Loucy (cell line): ENCODE data around the gene DCDC1.

Experiments
- H2AFZ ChIP-seq: fragments of 200-600 bp; sonication (generic); 2 replicates; pipeline ENCODE4 v1.6.0; 2016; ENCODE audit warnings: antibody characterized with exemption, mild to moderate bottlenecking, low read length, moderate library complexity
- H3F3A ChIP-seq: fragments of 200-600 bp; 2 replicates; pipeline ENCODE4 v1.6.0; 2016; ENCODE audit warnings: antibody characterized with exemption, low read depth, mild to moderate bottlenecking
- H3K27me3 ChIP-seq: fragments of 200-600 bp; sonication (generic); 2 replicates; pipeline ENCODE4 v1.6.1; 2014; ENCODE audit warnings: low read length, mild to moderate bottlenecking; ENCODE audit not compliant: insufficient read depth, poor library complexity, severe bottlenecking
- H3K36me3 ChIP-seq: fragments of 200-600 bp; sonication (generic); 2 replicates; pipeline ENCODE4 v1.6.1; 2016; ENCODE audit warnings: low read length; ENCODE audit not compliant: insufficient read depth
- H3K4me1 ChIP-seq: fragments of 200-600 bp; sonication (generic); 2 replicates; pipeline ENCODE4 v1.5.1; 2014; ENCODE audit warnings: low read length, mild to moderate bottlenecking; ENCODE audit not compliant: insufficient read depth, poor library complexity, severe bottlenecking
- H3K4me2 ChIP-seq: fragments of 200-600 bp; sonication (generic); 2 replicates; pipeline ENCODE4 v1.6.0; 2014; ENCODE audit warnings: antibody characterized with exemption, low read length, low read depth, mild to moderate bottlenecking; ENCODE audit not compliant: poor library complexity, severe bottlenecking
- H3K4me3 ChIP-seq: fragments of 200-600 bp; sonication (generic); 2 replicates; pipeline ENCODE4 v1.5.1; 2014; ENCODE audit warnings: low read length, mild to moderate bottlenecking, mixed read lengths; ENCODE audit not compliant: poor library complexity, severe bottlenecking
- H3K79me2 ChIP-seq: fragments of 200-600 bp; sonication (generic); 2 replicates; pipeline ENCODE4 v1.6.1; 2014; ENCODE audit warnings: low read length; ENCODE audit not compliant: insufficient read depth
- H3K9ac ChIP-seq: fragments of 200-600 bp; sonication (generic); 2 replicates; pipeline ENCODE4 v1.6.0; 2014; ENCODE audit warnings: mild to moderate bottlenecking, low read depth, low read length, moderate library complexity; ENCODE audit not compliant: poor library complexity, severe bottlenecking
- H3K9me2 ChIP-seq: fragments of 200-600 bp; sonication (generic); replicated peaks from 2 replicates; pipeline ENCODE4 v1.6.1; 2016; ENCODE audit warnings: low read depth, low read length, mixed read lengths
- H3K9me3 ChIP-seq: fragments of 200-600 bp; sonication (generic); 2 replicates; pipeline ENCODE4 v1.6.1; 2014; ENCODE audit warnings: mild to moderate bottlenecking, antibody characterized with exemption, low read length, low read depth; ENCODE audit not compliant: insufficient read depth
- H4K20me1 ChIP-seq: fragments of 200-600 bp; sonication (generic); 2 replicates; pipeline ENCODE4 v1.6.0; 2014; ENCODE audit warnings: antibody characterized with exemption, low read length, mild to moderate bottlenecking; ENCODE audit not compliant: insufficient read depth, poor library complexity, severe bottlenecking
- EZH2phosphoT487 ChIP-seq: fragments of 200-600 bp; IDR thresholded peaks from 2 replicates; pipeline ENCODE4 v1.6.1; 2018; ENCODE audit warnings: antibody characterized with exemption, mild to moderate bottlenecking, moderate library complexity, borderline replicate concordance
- TF ChIP-seq, protein P1 (sequence below): fragments of 200-600 bp; sonication (generic); conservative IDR thresholded peaks from 2 replicates; pipeline ENCODE4 v1.5.1; 2014; ENCODE audit warnings: mild to moderate bottlenecking, antibody characterized with exemption, low read length

The DCDC1 gene

DNA sequence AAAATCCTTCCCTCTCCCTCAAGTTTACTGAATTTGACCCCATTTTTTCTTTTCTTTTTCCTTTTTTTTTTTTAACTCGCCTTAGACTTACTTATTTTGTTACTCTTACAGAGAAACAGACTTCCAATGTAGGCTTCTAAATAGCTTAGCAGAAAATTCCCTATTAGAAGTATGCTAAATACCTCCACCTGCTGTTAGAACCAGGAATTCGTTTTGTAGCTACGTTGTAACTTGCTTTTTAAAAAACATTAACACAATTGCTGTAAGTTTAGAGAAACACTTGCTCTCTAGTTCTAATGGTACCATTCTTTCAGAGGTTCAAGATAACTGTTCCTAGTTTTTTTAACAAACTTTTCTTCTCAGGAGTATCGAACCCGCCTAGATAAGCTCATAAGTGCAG is 324.2 kb downstream of the DCDC1 start:
- Histone ChIP-seq H3K9ac (no peak overlapping the region), H3K79me2 (no peaks in the 10 kb centered on the region), H3K9me2 (no peaks in the 10 kb centered on the region), H3K4me1 (no peaks in the 10 kb centered on the region), H3K4me3 (no peak overlapping the region), H3F3A (no peaks in the 10 kb centered on the region), H3K27me3 (no peaks in the 10 kb centered on the region), H3K36me3 (no peaks in the 10 kb centered on the region), H2AFZ (no peak overlapping the region), H4K20me1 (no peaks in the 10 kb centered on the region), H3K9me3 (no peaks in the 10 kb centered on the region), H3K4me2 (no peak overlapping the region)
- no peak for TF ChIP-seq EZH2phosphoT487
- TF ChIP-seq, protein P1, sequence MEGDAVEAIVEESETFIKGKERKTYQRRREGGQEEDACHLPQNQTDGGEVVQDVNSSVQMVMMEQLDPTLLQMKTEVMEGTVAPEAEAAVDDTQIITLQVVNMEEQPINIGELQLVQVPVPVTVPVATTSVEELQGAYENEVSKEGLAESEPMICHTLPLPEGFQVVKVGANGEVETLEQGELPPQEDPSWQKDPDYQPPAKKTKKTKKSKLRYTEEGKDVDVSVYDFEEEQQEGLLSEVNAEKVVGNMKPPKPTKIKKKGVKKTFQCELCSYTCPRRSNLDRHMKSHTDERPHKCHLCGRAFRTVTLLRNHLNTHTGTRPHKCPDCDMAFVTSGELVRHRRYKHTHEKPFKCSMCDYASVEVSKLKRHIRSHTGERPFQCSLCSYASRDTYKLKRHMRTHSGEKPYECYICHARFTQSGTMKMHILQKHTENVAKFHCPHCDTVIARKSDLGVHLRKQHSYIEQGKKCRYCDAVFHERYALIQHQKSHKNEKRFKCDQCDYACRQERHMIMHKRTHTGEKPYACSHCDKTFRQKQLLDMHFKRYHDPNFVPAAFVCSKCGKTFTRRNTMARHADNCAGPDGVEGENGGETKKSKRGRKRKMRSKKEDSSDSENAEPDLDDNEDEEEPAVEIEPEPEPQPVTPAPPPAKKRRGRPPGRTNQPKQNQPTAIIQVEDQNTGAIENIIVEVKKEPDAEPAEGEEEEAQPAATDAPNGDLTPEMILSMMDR, result peak; percentile 68

DNA sequence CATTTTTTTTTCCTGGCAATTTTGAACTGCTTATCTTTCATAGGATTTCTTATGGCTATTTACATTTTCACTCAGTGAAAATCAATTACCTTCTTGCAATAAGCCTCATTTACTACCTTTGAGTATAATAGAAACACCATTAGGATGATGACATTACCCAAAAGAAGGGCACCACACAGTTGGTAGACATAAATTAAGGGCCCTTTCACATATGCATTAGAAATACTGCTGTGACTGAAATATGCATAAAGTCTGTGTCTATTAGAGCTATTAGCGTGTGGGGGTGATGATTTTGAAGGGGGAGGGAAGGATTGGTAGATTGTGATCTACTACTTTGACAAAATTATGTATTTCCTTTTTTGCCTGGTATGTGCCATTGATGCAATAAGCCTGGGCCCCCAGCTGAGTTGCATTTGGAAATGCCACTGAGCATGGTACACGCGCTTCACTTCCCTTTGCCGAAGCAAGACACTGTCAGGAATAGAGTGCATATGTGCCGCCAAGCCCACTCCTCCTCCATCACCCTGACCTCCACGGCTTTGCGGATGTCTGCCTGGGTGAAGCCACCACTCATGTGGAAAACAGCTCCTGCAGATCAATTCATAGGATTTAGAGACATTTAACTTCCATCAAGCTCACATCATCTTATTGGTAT is 339.3 kb downstream of the DCDC1 start:
- no peaks in the 10 kb centered on the region for H3K9me2 ChIP-seq
- H3K4me3 ChIP-seq, result no peak overlapping the region
- H4K20me1 ChIP-seq, result no peaks in the 10 kb centered on the region
- H3K79me2 ChIP-seq, result no peaks in the 10 kb centered on the region
- H3K9ac ChIP-seq, result no peak overlapping the region
- TF ChIP-seq EZH2phosphoT487, result no peak
- TF ChIP-seq, protein P1, result no peak
- no peaks in the 10 kb centered on the region for H3K9me3 ChIP-seq
- no peaks in the 10 kb centered on the region for H3K27me3 ChIP-seq
- H3F3A ChIP-seq, result no peaks in the 10 kb centered on the region
- no peaks in the 10 kb centered on the region for H3K36me3 ChIP-seq
- no peaks in the 10 kb centered on the region for H3K4me1 ChIP-seq
- H3K4me2 ChIP-seq, result no peak overlapping the region
- H2AFZ ChIP-seq, result no peak overlapping the region

DNA sequence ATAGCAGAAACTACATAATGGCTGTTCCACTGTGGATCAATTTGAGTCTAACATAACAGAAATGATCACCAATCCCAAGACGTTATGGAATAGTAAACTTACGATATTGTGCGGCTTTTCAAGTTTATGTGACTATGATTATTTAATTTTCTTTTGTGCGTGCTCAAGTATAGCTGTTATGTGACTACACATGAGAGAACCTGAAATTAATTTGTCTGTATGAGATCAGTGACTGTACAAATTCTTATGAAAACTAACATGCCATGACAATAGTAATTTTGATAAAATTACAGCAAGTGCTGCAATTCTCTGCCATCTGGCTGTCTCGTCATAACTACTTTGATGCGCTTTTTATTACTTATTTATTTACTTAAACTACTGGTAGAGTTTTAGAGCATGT is 343.2 kb downstream of the DCDC1 start:
- no peaks in the 10 kb centered on the region for H3K27me3 ChIP-seq
- no peak overlapping the region for H2AFZ ChIP-seq
- H3K4me2 ChIP-seq, result no peak overlapping the region
- no peak overlapping the region for H3K4me3 ChIP-seq
- TF ChIP-seq, protein P1, result no peak
- no peak for TF ChIP-seq EZH2phosphoT487
- no peak overlapping the region for H3K9ac ChIP-seq
- no peaks in the 10 kb centered on the region for H3K9me2 ChIP-seq
- no peaks in the 10 kb centered on the region for H3K36me3 ChIP-seq
- no peaks in the 10 kb centered on the region for H4K20me1 ChIP-seq
- H3F3A ChIP-seq, result no peaks in the 10 kb centered on the region
- H3K9me3 ChIP-seq, result no peaks in the 10 kb centered on the region
- H3K79me2 ChIP-seq, result no peaks in the 10 kb centered on the region
- no peaks in the 10 kb centered on the region for H3K4me1 ChIP-seq
